GM12878 (cell line): ENCODE data around the gene BIRC5. TPM values are rescaled to one million over a fixed set of nuclear protein-coding genes. Genes with fewer than 3 reads are reported as not detected.

Experiments used
- ATAC-seq: fragments of 200-7000 bp; cut with Tn5 transposase; 3 replicates; pipeline ENCODE4 v1.9.1; 2020; ENCODE audit warnings: mild to moderate bottlenecking, moderate library complexity
- BruUV-seq: library from RNA; stranded (reverse); fragments of 400-500 nt; replicated peaks from 2 replicates; lab custom pipeline; 2021; lab: Mats Ljungman, UMichigan
- CTCF ChIA-PET: fragments of 300-600 bp; sonication (Branson Sonifier 250); formaldehyde crosslinking; extraction: SDS; loops from one replicate; lab custom pipeline; 2021; ENCODE audit warnings: inconsistent platforms; lab: Yijun Ruan, JAX
- POLR2A ChIA-PET: fragments of 350-600 bp; formaldehyde crosslinking; extraction: SDS; loops from one replicate; lab custom pipeline; 2021; ENCODE audit warnings: inconsistent platforms; lab: Charles Lee
- RAD21 ChIA-PET: fragments of 300-600 bp; sonication (Branson Sonifier 250); formaldehyde crosslinking; loops from one replicate; lab custom pipeline; 2023; ENCODE audit warnings: antibody characterized with exemption; ENCODE audit not compliant: unreplicated experiment; lab: Charles Lee
- SMC1A ChIA-PET: fragments of 300-600 bp; sonication (Branson Sonifier 250); formaldehyde crosslinking; loops from one replicate; lab custom pipeline; 2023; ENCODE audit not compliant: unreplicated experiment, uncharacterized antibody; lab: Charles Lee
- DNase-seq: peaks from one replicate; pipeline ENCODE4 v3.0.0-alpha.2; 2011; ENCODE audit warnings: low read depth, low spot score
- FAIRE-seq: peaks from 3 replicates; lab custom pipeline; 2011; peaks lifted over from hg19 to GRCh38; lab: Jason Lieb, UNC
- H2AFZ ChIP-seq: 2 replicates; pipeline ENCODE4 v1.6.0; 2011; ENCODE audit warnings: low read depth, low read length, control low read depth; ENCODE audit not compliant: control insufficient read depth
- H3K27ac ChIP-seq: 2 replicates; pipeline ENCODE4 v1.5.1; 2011; ENCODE audit warnings: control low read depth; ENCODE audit not compliant: control insufficient read depth, insufficient read depth
- H3K27me3 ChIP-seq, 2 experiments: replicated peaks in 1 of 2; 2 replicates each; pipeline versions ENCODE4 v1.6.0 to v1.6.1; 2011; ENCODE audit warnings: low read length in 1 of 2; ENCODE audit not compliant: control insufficient read depth in 2 of 2, insufficient read depth in 2 of 2
- H3K36me3 ChIP-seq, 2 experiments: 2 replicates each; pipeline ENCODE4 v1.5.1; 2011; ENCODE audit warnings: low read length in 1 of 2; ENCODE audit not compliant: control insufficient read depth in 2 of 2, insufficient read depth in 2 of 2
- H3K4me1 ChIP-seq: 2 replicates; pipeline ENCODE4 v1.6.1; 2011; ENCODE audit warnings: mild to moderate bottlenecking, low read length, moderate library complexity, mixed read lengths; ENCODE audit not compliant: control insufficient read depth, insufficient read depth
- H3K4me2 ChIP-seq: 2 replicates; pipeline ENCODE4 v1.6.0; 2011; ENCODE audit warnings: control low read depth; ENCODE audit not compliant: control insufficient read depth, insufficient read depth
- H3K4me3 ChIP-seq: fragments of 200-600 bp; sonication (generic); 2 replicates; pipeline ENCODE4 v1.5.1; 2016
- H3K79me2 ChIP-seq: 2 replicates; pipeline ENCODE4 v1.6.0; 2011; ENCODE audit warnings: low read length; ENCODE audit not compliant: control insufficient read depth, insufficient read depth
- H3K9ac ChIP-seq: 2 replicates; pipeline ENCODE4 v1.8.0; 2011; ENCODE audit warnings: low read length, control low read depth, mixed read lengths; ENCODE audit not compliant: control insufficient read depth, insufficient read depth
- H3K9me3 ChIP-seq: replicated peaks from 3 replicates; pipeline ENCODE4 v1.5.1; 2011; ENCODE audit warnings: mild to moderate bottlenecking, low read length; ENCODE audit not compliant: control insufficient read depth, insufficient read depth
- H4K20me1 ChIP-seq: 2 replicates; pipeline ENCODE4 v1.6.0; 2011; ENCODE audit not compliant: control insufficient read depth, insufficient read depth
- CHD1 ChIP-seq: IDR thresholded peaks from 2 replicates; pipeline ENCODE4 v1.6.1; 2012; ENCODE audit warnings: low read depth, low read length, improper control_type of control experiment
- EED ChIP-seq: sonication (generic); IDR thresholded peaks from 2 replicates; pipeline ENCODE4 v1.6.1; 2016; ENCODE audit warnings: antibody characterized with exemption, low read depth
- IKZF2 ChIP-seq, 2 experiments: fragments of 450-650 bp; IDR thresholded peaks; 2 replicates each; pipeline ENCODE4 v1.6.1; 2017; ENCODE audit warnings: mild to moderate bottlenecking in 2 of 2, moderate library complexity in 2 of 2
- MTA3 ChIP-seq: IDR thresholded peaks from 2 replicates; pipeline ENCODE4 v1.6.1; 2012; ENCODE audit warnings: low read length, inconsistent platforms, borderline replicate concordance
- SPI1 ChIP-seq: IDR thresholded peaks from 2 replicates; pipeline ENCODE4 v1.6.1; 2011; ENCODE audit warnings: low read depth, mild to moderate bottlenecking, low read length, moderate library complexity, borderline replicate concordance; ENCODE audit not compliant: insufficient read depth
- STAT3 ChIP-seq: IDR thresholded peaks from 2 replicates; pipeline ENCODE4 v1.6.1; 2011; ENCODE audit warnings: low read depth, low read length, improper control_type of control experiment
- ZNF217 ChIP-seq: fragments of 450-650 bp; IDR thresholded peaks from 2 replicates; pipeline ENCODE4 v1.6.1; 2017; ENCODE audit warnings: antibody characterized with exemption, mild to moderate bottlenecking
- WGBS: methylation state at CpG from one replicate; pipeline ENCODE4 v1.1.6; 2016; ENCODE audit warnings: low lambda C conversion rate; ENCODE audit not compliant: insufficient replicate concordance, insufficient coverage; ENCODE audit errors: missing lambda C conversion rate; 5-methylcytosine and 5-hydroxymethylcytosine counted together
- in situ Hi-C: fragments of 300-500 bp; cut with MboI; formaldehyde crosslinking; loops from 9 replicates; pipeline ENCODE4 v1.14.3; 2018; ENCODE audit warnings: mixed read lengths
- intact Hi-C: fragments of 100-400 bp; cut with micrococcal nuclease; formaldehyde crosslinking; loops from one replicate; pipeline ENCODE4 v1.14.2; 2022; ENCODE audit not compliant: unreplicated experiment
- polyA plus RNA-seq, 11 experiments: library from polyadenylated mRNA; depleted of rRNA in 4 of 11; unstranded in 6 of 11; stranded (reverse) in 5 of 11; fragments of >200 nt; fragmentation: Nextera tagmentation in 4 of 11; fragmentation: Illumina TruSeq in 1 of 11; extraction: Ambion mirVana in 4 of 11; extraction: Trizol in 1 of 11; gene quantifications; 1 replicate in 1 of 11; 2 replicates in 10 of 11; pipeline versions ENCODE4 v1.2.1 to v1.2.3, GENCODE V29; 2011 to 2016; ENCODE audit warnings: inconsistent platforms in 2 of 11, missing spikeins in 2 of 11, low read depth in 1 of 11
- total RNA-seq, 4 experiments: library from RNA; depleted of rRNA in 3 of 4; stranded (reverse); fragments of >200 nt in 3 of 4; fragmentation: Illumina TruSeq in 1 of 4; extraction: Trizol in 1 of 4; gene quantifications; 2 replicates each; pipeline versions ENCODE4 v1.2.1 to v1.2.3, GENCODE V29; 2013 to 2021
- TF ChIP-seq, protein P1 (sequence below): fragments of 450-650 bp; IDR thresholded peaks from 2 replicates; pipeline ENCODE4 v1.6.1; 2017; ENCODE audit warnings: mild to moderate bottlenecking, moderate library complexity

Gene BIRC5
- total and polyA plus RNA-seq, 10 of the 15 experiments (the other 5 are each of a cell fraction or from before 2014, with no cell fraction given): 41.0 to 175 (median 90.8) TPM

DNA sequence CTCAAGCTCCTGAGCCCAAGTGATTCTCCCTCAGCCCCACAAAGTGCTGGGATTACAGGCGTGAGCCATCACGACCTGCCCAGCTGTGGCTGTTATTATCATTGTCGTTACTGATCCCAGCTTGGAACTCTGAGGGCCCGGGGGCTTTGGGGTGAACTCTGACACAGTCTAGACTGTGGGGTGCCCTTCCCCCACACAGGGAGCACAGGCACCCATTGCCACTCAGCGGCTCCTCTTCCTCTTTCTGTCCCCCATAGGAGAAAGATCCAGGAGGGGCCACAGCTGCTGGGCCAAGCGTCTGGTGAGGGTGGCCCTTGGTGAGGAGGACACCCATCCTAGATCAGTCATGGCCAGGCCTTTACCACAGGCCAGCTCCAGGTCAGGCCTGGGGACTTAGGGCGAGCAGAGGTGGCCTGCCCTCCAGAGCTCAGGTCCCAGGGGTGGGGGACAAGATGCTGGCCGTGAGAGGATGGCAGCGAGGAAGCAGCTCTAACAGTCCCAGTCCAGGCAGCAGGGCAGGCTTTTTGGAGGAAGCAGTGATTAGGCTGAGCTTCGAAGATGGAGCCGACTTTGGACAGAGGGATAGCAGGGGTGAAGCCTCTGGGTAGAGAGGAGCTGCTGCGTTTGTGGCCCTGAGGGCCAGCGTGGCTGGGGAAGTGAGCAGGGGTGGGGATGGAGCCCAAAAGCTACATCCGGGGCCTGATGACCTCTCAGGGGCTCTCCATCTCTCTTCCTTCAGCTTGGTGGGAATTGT, 42.1 kb downstream of the BIRC5 start:
- BruUV-seq: no TSS peak
- POLR2A ChIA-PET: interaction anchor here (0.6 to 1.6 kb wide), 4 partner anchors 14 to 131 kb away, joined by 3 read pairs; no protein-coding TSS in a partner anchor
- Histone ChIP-seq H2AFZ (no peak overlapping the region), H3K4me2 (no peak overlapping the region), H3K36me3 (no peaks in the 10 kb centered on the region), H3K27ac (no peak overlapping the region), H4K20me1 (no peaks in the 10 kb centered on the region), H3K4me3 (no peak overlapping the region), H3K4me1 (peaks cover 49% of the 10 kb centered on the region), H3K79me2 (no peaks in the 10 kb centered on the region), H3K9ac (no peak overlapping the region), H3K27me3 (no peaks in the 10 kb centered on the region), H3K9me3 (no peaks in the 10 kb centered on the region)
- CTCF ChIA-PET: interaction anchor here (0.9 to 2.1 kb wide), 6 partner anchors 9 to 243 kb away, joined by 3 to 8 read pairs (median 4); no protein-coding TSS in a partner anchor
- FAIRE-seq (no peak), ATAC-seq (no peak), DNase-seq (no peak)
- TF ChIP-seq CHD1 (no peak), SPI1 (0 out of 2 replicates have a peak, but pooled peaks have one; percentile 5)
- intact Hi-C loops: no loop called here
- RAD21 ChIA-PET: interaction anchor here (1.7 kb wide), 1 partner anchor 168 kb away, joined by 3 read pairs; no protein-coding TSS in a partner anchor
- in situ Hi-C loops: no loop called here
- WGBS: 34% methylated on average over 14 of the region's 14 CpGs
- SMC1A ChIA-PET: interaction anchor here (0.8 to 1.1 kb wide), 2 partner anchors 100 to 132 kb away, joined by 3 read pairs; no protein-coding TSS in a partner anchor

DNA sequence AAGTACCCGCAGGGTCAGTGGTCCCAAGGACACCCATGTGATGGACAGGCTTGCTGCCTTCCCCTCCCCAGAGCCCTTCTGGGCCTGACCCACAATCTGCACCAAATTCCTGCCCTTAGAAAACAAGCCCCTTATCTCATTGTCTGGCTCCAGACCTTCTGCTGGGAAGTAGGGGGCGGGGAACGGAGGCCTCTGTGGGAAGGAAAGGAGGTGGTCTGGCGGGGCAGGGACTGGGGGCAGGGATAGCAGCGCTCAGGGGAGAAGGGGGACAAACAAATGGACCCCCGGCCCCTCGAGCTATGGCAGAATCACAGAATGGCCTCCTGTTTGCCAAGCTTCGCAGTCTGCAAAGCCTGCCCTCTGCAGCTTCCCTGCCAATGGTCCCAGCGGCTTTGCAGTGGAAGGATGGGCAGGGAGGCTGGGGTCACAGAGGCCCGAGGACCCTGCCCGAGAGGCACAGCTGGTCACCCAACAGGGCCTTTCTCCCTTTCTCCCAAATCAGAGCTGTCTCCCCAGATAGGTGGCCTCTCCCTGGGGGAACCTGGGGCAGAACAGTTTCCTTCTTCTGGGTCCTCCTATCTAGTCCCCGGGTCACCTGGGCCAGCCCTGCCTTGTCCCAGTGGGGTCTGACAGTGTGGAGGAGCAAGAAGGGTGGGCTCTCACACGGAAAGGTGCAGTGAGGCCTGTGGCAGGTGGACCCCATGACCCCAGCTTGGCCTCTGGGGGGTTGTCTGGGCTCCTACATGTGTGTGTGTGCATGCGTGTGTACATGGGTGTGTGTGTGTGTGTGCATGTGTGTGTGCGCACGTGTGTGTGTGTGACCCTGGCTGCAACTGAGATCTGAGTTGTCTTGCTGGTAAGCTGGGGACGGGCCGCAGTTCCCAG, 42.9 kb downstream of the BIRC5 start:
- BruUV-seq: no TSS peak
- no peak for DNase-seq
- Histone ChIP-seq H3K9ac (no peak overlapping the region), H3K36me3 (no peaks in the 10 kb centered on the region), H2AFZ (no peak overlapping the region), H4K20me1 (no peaks in the 10 kb centered on the region), H3K27ac (no peak overlapping the region), H3K27me3 (no peaks in the 10 kb centered on the region), H3K9me3 (no peaks in the 10 kb centered on the region), H3K4me3 (no peak overlapping the region), H3K79me2 (no peaks in the 10 kb centered on the region), H3K4me2 (no peak overlapping the region), H3K4me1 (peaks cover 41% of the 10 kb centered on the region)
- ChIA-PET RAD21 (interaction anchor here (0.7 to 1.7 kb wide), 2 partner anchors 82 to 168 kb away, joined by 3 read pairs; no protein-coding TSS in a partner anchor), CTCF (interaction anchor here (0.9 to 2.1 kb wide), 5 partner anchors 103 to 244 kb away, joined by 3 to 5 read pairs (median 4); no protein-coding TSS in a partner anchor), SMC1A (interaction anchor here (0.8 to 1.2 kb wide), 3 partner anchors 99 to 237 kb away, joined by 3 read pairs; no protein-coding TSS in a partner anchor), POLR2A (interaction anchor here (0.6 to 1.1 kb wide), 2 partner anchors 31 to 60 kb away, joined by 3 read pairs; no protein-coding TSS in a partner anchor)
- in situ Hi-C loops (no loop called here), intact Hi-C loops (no loop called here)
- no peak for ATAC-seq
- no peak for FAIRE-seq
- WGBS: 43% methylated on average over 15 of the region's 18 CpGs
- TF ChIP-seq, protein P1, sequence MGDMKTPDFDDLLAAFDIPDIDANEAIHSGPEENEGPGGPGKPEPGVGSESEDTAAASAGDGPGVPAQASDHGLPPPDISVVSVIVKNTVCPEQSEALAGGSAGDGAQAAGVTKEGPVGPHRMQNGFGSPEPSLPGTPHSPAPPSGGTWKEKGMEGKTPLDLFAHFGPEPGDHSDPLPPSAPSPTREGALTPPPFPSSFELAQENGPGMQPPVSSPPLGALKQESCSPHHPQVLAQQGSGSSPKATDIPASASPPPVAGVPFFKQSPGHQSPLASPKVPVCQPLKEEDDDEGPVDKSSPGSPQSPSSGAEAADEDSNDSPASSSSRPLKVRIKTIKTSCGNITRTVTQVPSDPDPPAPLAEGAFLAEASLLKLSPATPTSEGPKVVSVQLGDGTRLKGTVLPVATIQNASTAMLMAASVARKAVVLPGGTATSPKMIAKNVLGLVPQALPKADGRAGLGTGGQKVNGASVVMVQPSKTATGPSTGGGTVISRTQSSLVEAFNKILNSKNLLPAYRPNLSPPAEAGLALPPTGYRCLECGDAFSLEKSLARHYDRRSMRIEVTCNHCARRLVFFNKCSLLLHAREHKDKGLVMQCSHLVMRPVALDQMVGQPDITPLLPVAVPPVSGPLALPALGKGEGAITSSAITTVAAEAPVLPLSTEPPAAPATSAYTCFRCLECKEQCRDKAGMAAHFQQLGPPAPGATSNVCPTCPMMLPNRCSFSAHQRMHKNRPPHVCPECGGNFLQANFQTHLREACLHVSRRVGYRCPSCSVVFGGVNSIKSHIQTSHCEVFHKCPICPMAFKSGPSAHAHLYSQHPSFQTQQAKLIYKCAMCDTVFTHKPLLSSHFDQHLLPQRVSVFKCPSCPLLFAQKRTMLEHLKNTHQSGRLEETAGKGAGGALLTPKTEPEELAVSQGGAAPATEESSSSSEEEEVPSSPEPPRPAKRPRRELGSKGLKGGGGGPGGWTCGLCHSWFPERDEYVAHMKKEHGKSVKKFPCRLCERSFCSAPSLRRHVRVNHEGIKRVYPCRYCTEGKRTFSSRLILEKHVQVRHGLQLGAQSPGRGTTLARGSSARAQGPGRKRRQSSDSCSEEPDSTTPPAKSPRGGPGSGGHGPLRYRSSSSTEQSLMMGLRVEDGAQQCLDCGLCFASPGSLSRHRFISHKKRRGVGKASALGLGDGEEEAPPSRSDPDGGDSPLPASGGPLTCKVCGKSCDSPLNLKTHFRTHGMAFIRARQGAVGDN: no peak
- TF ChIP-seq STAT3 (no peak), IKZF2 (IDR thresholded peaks at IDR 0.05) (no peak), EED (no peak), MTA3 (no peak), ZNF217 (no peak)
